Central memory CD8-positive, alpha-beta T cell (primary cell): ENCODE data around the gene MIA3.
"Not testable (repeated sequence)": the region's sequence is repeated elsewhere in the genome, so short reads cannot be mapped to it uniquely, and the experiment has no call there.

ENCODE experiments used
- ATAC-seq: fragments of 150-1000 bp; cut with Tn5 transposase; replicated peaks from 2 replicates; pipeline ENCODE4 v1.10.0; 2022; ENCODE audit warnings: mild to moderate bottlenecking, moderate FRiP score, moderate number of reproducible peaks; ENCODE audit not compliant: poor library complexity, severe bottlenecking; ENCODE audit errors: extremely low read depth
- DNase-seq, 2 donors: peaks; one replicate each; pipeline ENCODE4 v3.0.0; 2021; ENCODE audit warnings: low spot score in 2 of 2
- H3K27ac Mint-ChIP-seq: one replicate; pipeline ENCODE4 v1.8.0; 2022; ENCODE audit warnings: low read depth, mild to moderate bottlenecking, moderate library complexity, mixed read lengths
- H3K27me3 Mint-ChIP-seq: one replicate; pipeline ENCODE4 v1.8.0; 2022; ENCODE audit warnings: mixed read lengths
- H3K36me3 Mint-ChIP-seq: one replicate; pipeline ENCODE4 v1.8.0; 2022; ENCODE audit warnings: mild to moderate bottlenecking, moderate library complexity, mixed read lengths; ENCODE audit not compliant: insufficient read depth
- H3K4me1 Mint-ChIP-seq: one replicate; pipeline ENCODE4 v1.8.0; 2022; ENCODE audit warnings: mixed read lengths
- H3K4me3 Mint-ChIP-seq: one replicate; pipeline ENCODE4 v1.8.0; 2022; ENCODE audit warnings: mild to moderate bottlenecking, moderate library complexity, mixed read lengths
- H3K9me3 Mint-ChIP-seq: one replicate; pipeline ENCODE4 v1.8.0; 2022; ENCODE audit warnings: mixed read lengths

MIA3 gene

DNA sequence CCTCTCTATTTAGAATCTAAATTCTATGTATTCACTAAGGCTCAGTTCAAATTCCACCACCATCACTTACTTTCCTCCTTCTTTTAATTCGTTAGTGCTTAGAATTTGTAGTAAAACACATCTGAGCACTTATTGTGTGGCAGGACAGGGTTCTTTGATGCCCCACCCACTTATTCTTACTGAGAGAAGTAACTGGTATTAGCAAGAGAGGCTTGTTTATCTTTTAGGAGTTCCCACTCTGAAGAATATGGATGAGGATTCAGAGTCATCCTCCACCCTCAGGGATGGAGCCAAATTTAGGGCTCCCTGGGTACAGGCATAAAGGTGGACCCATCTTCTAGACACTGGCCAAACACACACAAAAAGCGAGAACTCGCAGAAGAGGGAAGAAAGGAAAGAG lies 16.6 kb upstream of the MIA3 start:
- Mint-ChIP-seq H3K4me1 (no peaks in the 10 kb centered on the region), H3K27ac (no peak overlapping the region), H3K36me3 (no peaks in the 10 kb centered on the region), H3K4me3 (no peak overlapping the region), H3K27me3 (peaks cover 3% of the 10 kb centered on the region), H3K9me3 (no peaks in the 10 kb centered on the region)
- ATAC-seq (no peak), DNase-seq (no peak)

DNA sequence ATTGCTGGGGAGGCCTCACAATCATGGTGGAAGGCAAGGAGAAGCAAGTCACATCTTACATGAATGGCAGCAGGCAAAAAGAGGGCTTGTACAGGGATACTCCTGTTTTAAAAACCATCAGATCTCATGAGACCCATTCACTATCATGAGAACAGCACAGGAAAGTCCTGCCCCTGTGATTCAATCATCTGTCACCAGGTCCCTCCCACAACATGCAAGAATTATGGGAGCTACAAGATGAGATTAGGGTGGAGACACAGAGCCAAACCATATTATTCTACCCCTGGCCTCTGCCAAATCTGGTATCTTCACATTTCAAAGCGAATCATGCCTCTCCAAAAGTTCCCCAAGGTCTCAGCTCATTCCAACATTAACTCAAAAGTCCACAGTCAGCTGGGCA lies 11.1 kb upstream of the MIA3 start:
- Mint-ChIP-seq H3K27ac (no peak overlapping the region), H3K4me1 (no peaks in the 10 kb centered on the region), H3K27me3 (peaks cover 38% of the 10 kb centered on the region), H3K36me3 (no peaks in the 10 kb centered on the region), H3K9me3 (no peaks in the 10 kb centered on the region), H3K4me3 (no peak overlapping the region)
- ATAC-seq (no peak), DNase-seq (no peak)

DNA sequence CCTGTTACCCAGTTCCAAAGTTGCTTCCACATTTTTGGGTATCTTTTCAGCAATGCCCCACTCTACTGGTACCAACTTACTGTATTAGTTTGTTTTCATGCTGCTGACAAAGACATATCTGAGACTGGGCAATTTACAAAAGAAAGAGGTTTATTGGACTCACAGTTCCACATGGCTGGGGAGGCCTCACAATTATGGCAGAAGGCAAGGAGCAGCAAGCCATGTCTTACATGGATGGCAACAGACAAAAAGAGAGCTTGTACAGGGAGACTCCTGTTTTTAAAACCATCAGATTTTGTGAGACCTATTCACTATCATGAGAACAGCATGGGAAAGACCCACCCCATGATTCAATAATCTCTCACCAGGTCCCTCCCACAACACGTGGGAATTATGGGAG lies 8.8 kb upstream of the MIA3 start:
- not testable (repeated sequence) for H3K36me3 Mint-ChIP-seq, H3K4me3 Mint-ChIP-seq, H3K27ac Mint-ChIP-seq, H3K4me1 Mint-ChIP-seq, DNase-seq, ATAC-seq, H3K9me3 Mint-ChIP-seq
- peaks cover 62% of the 10 kb centered on the region for H3K27me3 Mint-ChIP-seq

DNA sequence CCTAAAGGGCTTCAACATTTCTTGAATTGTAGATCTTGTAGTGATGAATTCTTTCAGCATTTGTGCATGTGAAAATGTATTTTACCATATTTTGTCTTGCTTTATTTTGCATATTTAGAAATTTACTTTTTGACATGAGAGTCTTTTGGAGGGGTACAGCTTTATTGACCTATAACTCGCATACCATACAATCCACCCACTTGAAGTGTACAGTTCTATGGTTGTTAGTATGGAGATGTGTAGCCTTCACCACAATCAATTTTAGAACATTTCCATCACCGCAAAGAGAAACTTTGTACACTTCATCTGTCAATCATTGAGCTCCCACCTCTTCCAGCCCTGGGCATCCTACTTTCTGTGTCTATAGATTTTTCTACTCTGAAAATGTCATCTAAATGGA lies 7.2 kb upstream of the MIA3 start:
- Mint-ChIP-seq H3K4me1 (no peaks in the 10 kb centered on the region), H3K27ac (no peak overlapping the region), H3K36me3 (no peaks in the 10 kb centered on the region), H3K4me3 (no peak overlapping the region), H3K9me3 (no peaks in the 10 kb centered on the region), H3K27me3 (peaks cover 78% of the 10 kb centered on the region)
- ATAC-seq = no peak
- no peak for DNase-seq

DNA sequence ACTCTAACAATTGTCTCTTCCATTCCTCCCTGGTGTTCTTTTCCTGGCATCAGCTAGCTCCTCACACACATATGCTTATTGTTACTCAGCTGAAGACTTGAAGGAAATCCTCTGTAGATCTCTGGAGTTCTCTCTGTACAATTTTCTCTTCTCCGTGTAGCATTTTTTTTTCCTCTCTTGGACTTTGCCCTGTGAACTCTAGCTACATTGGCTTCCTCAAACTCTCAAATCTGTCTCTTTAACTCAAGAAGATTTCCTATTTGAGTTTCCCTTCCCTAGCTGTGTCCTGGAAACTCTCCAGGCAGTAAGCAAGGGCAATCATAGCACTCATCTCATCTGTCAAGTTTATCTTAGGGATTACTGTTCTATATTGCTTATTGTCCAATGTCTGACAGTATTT lies 4.3 kb upstream of the MIA3 start:
- no peak overlapping the region for H3K27ac Mint-ChIP-seq
- H3K9me3 Mint-ChIP-seq = no peaks in the 10 kb centered on the region
- ATAC-seq (no peak), DNase-seq (no peak)
- H3K36me3 Mint-ChIP-seq = peaks cover 11% of the 10 kb centered on the region
- H3K4me3 Mint-ChIP-seq = no peak overlapping the region
- H3K27me3 Mint-ChIP-seq = peaks cover 74% of the 10 kb centered on the region
- peaks cover 11% of the 10 kb centered on the region for H3K4me1 Mint-ChIP-seq

DNA sequence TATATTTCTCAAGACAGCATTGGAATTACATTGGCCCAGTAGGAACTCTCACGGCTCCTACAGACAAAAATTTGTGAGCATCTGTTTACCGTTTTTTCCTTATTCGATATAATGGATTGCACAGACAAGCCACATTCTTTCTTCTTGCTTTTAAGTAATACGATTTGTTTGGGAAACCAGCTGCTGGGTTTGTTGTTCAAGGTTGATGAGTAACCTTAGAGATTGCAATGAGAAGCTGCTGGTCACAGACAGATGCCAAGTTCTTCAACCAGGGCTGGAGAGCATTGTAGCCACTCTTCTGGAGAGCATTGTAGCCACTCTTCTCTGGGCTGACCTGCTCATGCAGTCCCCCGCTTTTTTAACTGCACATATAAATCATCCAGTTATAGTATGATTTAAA lies 1.4 kb upstream of the MIA3 start:
- peak overlapping the region; percentile 92 for H3K4me3 Mint-ChIP-seq
- no peaks in the 10 kb centered on the region for H3K9me3 Mint-ChIP-seq
- DNase-seq = no peak
- H3K4me1 Mint-ChIP-seq = peaks cover 36% of the 10 kb centered on the region
- H3K27ac Mint-ChIP-seq = peak overlapping the region; percentile 100
- no peak for ATAC-seq
- peaks cover 49% of the 10 kb centered on the region for H3K27me3 Mint-ChIP-seq
- H3K36me3 Mint-ChIP-seq = peaks cover 19% of the 10 kb centered on the region

DNA sequence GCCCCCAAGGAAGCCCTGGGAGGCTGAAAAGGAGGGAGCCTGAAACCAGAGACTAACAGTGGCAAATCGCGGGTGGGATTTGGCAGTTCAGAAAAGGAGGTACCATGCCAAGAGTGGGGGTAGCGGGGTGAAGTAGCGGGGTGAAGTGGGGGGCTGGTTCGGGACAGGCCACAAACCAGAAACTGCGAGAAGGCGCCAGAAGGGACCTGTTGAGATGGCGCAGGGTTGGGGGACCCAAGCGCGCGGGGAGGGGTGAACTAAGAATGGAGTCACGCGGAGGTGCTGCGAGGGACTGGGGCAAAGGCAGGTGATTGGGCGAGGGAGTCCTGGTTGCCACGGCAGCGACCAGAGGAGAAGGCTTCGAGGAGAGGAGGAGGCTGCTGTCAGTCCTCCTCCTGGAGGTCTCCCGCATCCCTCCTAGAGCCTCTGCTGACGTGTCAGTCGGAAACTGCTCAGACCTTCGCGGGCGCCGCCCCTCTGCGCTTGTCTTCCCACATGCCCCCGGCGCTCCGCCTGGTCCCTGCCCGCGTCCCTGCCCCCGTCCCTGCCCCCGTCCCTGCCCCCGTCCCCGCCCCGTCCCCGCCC lies 438 bp upstream of the MIA3 start:
- Mint-ChIP-seq H3K4me3 (peak overlapping the region; percentile 92), H3K9me3 (no peaks in the 10 kb centered on the region), H3K27me3 (peaks cover 40% of the 10 kb centered on the region), H3K36me3 (peaks cover 25% of the 10 kb centered on the region), H3K27ac (peak overlapping the region; percentile 100), H3K4me1 (peaks cover 36% of the 10 kb centered on the region)
- ATAC-seq = peak; percentile 92
- DNase-seq = peak; percentile 86 to 90

DNA sequence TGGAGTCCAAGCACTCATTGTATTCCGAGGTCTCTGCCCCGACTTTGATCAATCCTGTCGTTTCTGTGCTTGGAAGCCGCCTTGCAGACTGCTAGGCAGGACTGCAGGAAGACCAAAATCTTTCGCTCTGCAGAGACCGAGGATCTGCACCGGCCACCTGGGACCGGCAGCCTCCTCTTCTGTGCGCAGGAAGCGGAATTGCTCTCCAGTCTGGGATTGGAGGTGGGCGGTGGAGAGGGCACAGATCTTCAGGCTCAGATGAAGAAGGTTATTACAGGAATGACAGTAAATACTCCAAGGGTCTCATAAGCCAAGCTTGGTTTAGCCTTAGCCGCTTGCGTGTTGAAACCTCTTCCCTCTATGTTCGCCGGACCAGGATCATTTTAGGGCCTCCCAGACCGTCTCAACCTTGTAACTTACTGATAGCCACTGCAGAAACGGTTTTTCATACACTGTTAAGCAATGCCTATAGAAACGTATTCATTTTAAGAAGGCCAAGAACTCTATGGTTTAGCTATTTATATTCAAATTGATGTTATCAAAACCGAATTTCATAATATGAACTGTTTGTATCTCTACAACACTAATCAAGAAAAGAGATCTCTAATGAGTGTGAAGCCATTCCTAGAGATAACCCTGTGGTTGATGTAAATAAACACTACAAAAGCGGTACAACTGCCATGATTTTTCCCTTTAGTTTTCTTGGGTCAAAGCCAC lies 1.1 kb downstream of the MIA3 start:
- peaks cover 36% of the 10 kb centered on the region for H3K4me1 Mint-ChIP-seq
- H3K27me3 Mint-ChIP-seq = peaks cover 24% of the 10 kb centered on the region
- DNase-seq = no peak
- peaks cover 36% of the 10 kb centered on the region for H3K36me3 Mint-ChIP-seq
- peak overlapping the region; percentile 100 for H3K27ac Mint-ChIP-seq
- peak overlapping the region; percentile 92 for H3K4me3 Mint-ChIP-seq
- ATAC-seq = no peak
- H3K9me3 Mint-ChIP-seq = no peaks in the 10 kb centered on the region

DNA sequence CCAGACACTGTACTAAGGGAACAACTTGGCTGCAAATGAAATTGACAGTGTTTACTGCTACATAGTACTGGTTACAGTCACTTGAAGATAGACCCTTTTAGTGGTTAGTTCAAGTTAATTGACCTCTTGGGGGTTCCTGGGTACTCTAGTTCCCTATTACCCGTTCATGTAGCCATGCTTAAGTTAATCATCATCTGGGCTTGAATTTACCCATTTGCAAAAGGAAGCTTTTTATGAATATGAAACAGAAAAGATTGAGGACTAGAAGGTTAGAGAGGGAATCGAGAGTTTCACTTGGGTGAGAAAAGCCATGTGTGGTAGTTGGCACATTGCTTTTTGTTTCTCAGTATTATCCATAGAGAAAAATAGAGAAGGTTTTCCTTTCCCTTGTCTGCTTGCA lies 2.7 kb downstream of the MIA3 start:
- H3K9me3 Mint-ChIP-seq = no peaks in the 10 kb centered on the region
- H3K36me3 Mint-ChIP-seq = peaks cover 40% of the 10 kb centered on the region
- H3K4me1 Mint-ChIP-seq = peaks cover 36% of the 10 kb centered on the region
- no peak for ATAC-seq
- H3K4me3 Mint-ChIP-seq = no peak overlapping the region
- no peak for DNase-seq
- H3K27me3 Mint-ChIP-seq = peaks cover 9% of the 10 kb centered on the region
- no peak overlapping the region for H3K27ac Mint-ChIP-seq

DNA sequence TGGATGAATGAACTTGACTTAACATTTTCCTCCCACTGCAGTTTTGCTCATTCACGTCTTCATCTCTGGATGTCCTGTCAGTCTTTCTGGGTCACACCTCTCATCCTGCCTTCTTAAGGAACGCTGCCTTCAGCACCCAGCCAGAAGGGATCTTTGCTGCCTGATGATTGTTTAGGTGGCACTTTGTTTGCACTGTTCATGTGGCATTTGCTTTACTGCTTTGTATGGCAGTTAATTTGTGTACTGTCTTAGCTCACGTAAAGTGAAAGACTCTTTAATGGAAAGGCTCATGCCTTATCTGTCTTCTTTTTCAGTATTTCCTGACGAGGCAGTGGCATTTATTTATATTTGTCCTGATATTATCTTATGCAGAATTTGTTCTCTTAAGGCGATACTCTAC lies 4.9 kb downstream of the MIA3 start:
- Mint-ChIP-seq H3K27ac (no peak overlapping the region), H3K9me3 (no peaks in the 10 kb centered on the region), H3K27me3 (no peaks in the 10 kb centered on the region), H3K4me3 (no peak overlapping the region), H3K36me3 (peaks cover 48% of the 10 kb centered on the region), H3K4me1 (peaks cover 27% of the 10 kb centered on the region)
- no peak for ATAC-seq
- DNase-seq = no peak

DNA sequence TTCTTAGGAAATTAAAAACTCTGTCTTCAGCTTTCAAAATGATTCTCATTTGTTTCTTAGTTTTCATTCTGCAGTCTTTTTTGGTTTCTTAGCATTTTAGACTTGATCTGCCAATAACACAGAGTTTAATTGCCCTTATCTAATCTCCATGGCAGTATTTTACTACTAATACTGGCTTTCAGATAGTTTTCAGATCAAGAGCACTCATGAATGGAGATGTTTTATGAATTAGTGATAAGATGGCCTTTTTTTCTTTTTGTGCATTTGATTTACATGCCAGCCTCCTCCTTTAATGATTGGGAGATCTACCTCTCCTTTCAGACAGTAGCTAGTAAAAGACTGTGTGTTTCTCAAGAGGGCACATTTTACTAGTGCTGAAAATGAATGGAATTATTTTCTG lies 5.6 kb downstream of the MIA3 start:
- Mint-ChIP-seq H3K4me1 (peaks cover 27% of the 10 kb centered on the region), H3K27ac (no peak overlapping the region), H3K4me3 (no peak overlapping the region), H3K36me3 (peaks cover 48% of the 10 kb centered on the region), H3K27me3 (no peaks in the 10 kb centered on the region), H3K9me3 (no peaks in the 10 kb centered on the region)
- DNase-seq = no peak
- ATAC-seq = no peak

DNA sequence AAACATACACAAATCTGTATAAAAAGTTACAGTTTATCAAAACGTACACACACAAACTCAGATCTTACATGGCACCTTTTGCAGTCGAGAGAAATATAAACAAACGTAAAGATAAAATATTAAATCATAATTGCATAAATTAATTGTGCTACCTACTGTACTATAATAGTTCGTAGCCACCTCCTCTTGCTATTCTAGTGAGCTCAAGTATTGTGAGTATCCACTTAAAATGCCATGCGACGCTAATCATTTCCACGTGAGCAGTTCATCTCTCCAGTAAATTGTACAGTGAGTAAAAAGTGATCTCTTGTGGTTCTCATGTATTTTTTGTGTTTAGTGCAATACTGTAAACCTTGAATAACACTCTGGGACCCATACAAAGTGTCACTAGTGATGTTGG lies 6.3 kb downstream of the MIA3 start:
- H3K4me3 Mint-ChIP-seq = no peak overlapping the region
- DNase-seq (no peak), ATAC-seq (no peak)
- H3K9me3 Mint-ChIP-seq = no peaks in the 10 kb centered on the region
- peaks cover 20% of the 10 kb centered on the region for H3K4me1 Mint-ChIP-seq
- no peaks in the 10 kb centered on the region for H3K27me3 Mint-ChIP-seq
- peaks cover 47% of the 10 kb centered on the region for H3K36me3 Mint-ChIP-seq
- H3K27ac Mint-ChIP-seq = no peak overlapping the region

DNA sequence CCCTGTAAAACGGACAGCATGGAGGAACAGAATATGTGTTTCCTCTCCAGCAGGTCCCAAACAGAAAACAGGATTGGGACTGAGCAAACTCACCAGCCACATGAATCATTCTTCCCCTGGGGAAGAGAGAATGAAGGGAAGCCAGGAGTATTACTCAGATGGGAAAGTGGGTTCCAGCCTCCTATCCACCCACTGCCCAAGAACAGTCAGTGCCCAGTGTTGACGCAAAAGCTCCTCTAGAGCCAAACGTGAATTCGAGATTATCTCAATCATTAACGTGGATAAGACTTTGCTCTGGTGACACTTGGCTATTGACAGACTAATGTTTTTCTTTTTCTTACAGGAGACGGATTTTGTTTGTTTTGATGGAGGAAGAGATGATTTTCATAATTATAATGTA lies 9.3 kb downstream of the MIA3 start:
- Mint-ChIP-seq H3K9me3 (no peaks in the 10 kb centered on the region), H3K4me1 (no peaks in the 10 kb centered on the region), H3K27ac (no peak overlapping the region), H3K27me3 (no peaks in the 10 kb centered on the region), H3K4me3 (no peak overlapping the region), H3K36me3 (peaks cover 45% of the 10 kb centered on the region)
- DNase-seq = no peak
- ATAC-seq = no peak
